AG04449 (cell line): ENCODE data around the gene ZNF385C.

Experiments
- CTCF ChIA-PET: fragments of 350-600 bp; formaldehyde crosslinking; extraction: SDS; loops from one replicate; lab custom pipeline; 2021; ENCODE audit warnings: antibody characterized with exemption; lab: Yijun Ruan, JAX
- POLR2A ChIA-PET: fragments of 400-600, 350-600 bp; formaldehyde crosslinking; extraction: SDS; loops from one replicate; lab custom pipeline; 2020; ENCODE audit warnings: antibody characterized with exemption, inconsistent platforms; lab: Yijun Ruan, JAX
- DNase-seq: peaks from one replicate; pipeline ENCODE4 v3.0.0-alpha.2; 2010; ENCODE audit warnings: low read depth, low spot score
- H3K4me3 ChIP-seq: 2 replicates; pipeline ENCODE4 v1.5.1; 2011; ENCODE audit warnings: low read depth, mild to moderate bottlenecking, control low read depth, low read length
- TF ChIP-seq, protein P1 (sequence below): IDR thresholded peaks from one replicate; pipeline ENCODE4 v1.5.1; 2011; ENCODE audit warnings: mild to moderate bottlenecking, moderate library complexity, low read length, control low read depth, inconsistent platforms; ENCODE audit not compliant: insufficient read depth; ENCODE audit errors: missing control alignments

ZNF385C gene

DNA sequence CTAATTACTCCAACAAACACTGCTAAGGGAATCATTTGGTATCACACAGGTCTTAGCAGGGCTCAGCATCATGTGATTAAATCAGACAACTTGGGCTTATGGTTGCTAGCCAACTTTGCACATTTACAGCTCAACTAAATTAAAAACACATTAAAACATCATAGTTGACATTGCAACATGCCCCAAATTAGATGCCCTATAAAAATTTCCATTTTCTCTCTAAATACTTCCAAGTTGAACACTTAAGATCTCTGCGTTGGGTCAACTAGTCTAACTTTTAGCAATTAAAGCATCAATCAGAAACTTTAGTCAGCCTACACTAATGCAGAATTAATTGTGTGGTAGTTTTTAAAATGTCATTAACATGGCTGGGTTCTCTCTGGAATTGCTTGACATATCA, 93.1 kb downstream of the ZNF385C start:
- no peak for DNase-seq
- POLR2A ChIA-PET: no interaction called here
- CTCF ChIA-PET: interaction anchor here (1.2 to 3.3 kb wide), 5 partner anchors 8 to 112 kb away, joined by 3 to 22 read pairs (median 5); partner anchors contain the start of genes DNAJC7 and NKIRAS2
- TF ChIP-seq, protein P1, sequence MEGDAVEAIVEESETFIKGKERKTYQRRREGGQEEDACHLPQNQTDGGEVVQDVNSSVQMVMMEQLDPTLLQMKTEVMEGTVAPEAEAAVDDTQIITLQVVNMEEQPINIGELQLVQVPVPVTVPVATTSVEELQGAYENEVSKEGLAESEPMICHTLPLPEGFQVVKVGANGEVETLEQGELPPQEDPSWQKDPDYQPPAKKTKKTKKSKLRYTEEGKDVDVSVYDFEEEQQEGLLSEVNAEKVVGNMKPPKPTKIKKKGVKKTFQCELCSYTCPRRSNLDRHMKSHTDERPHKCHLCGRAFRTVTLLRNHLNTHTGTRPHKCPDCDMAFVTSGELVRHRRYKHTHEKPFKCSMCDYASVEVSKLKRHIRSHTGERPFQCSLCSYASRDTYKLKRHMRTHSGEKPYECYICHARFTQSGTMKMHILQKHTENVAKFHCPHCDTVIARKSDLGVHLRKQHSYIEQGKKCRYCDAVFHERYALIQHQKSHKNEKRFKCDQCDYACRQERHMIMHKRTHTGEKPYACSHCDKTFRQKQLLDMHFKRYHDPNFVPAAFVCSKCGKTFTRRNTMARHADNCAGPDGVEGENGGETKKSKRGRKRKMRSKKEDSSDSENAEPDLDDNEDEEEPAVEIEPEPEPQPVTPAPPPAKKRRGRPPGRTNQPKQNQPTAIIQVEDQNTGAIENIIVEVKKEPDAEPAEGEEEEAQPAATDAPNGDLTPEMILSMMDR: no peak
- no peak overlapping the region for H3K4me3 ChIP-seq

DNA sequence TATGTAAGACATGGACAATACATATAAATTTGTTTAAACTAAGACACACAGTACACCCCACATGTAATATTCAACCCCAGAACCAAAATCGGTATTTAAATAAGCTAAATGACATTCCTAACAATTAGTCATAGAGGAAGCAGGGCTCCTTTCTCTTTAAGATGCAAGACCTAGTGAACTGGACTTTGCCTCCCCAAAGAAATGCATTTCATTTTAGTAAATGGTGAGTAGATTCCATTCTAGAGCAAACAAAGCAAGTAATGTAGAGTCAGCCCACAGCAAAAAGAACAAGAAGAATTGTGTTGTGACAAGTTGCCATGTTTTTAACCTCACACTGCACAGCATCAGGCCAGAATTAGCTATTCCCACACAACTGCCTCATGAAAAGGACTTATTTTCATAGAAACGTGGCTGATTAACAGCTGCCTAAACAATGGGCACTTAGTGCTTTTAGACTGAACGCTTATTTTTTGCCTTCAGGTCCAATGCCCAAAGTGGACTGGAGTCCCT, 95.4 kb downstream of the ZNF385C start:
- no peak for DNase-seq
- no peak overlapping the region for H3K4me3 ChIP-seq
- CTCF ChIA-PET: interaction anchor here (1.1 to 3.3 kb wide), 5 partner anchors 10 to 43 kb away, joined by 3 to 10 read pairs (median 4); partner anchors contain the start of genes DNAJC7 and NKIRAS2
- POLR2A ChIA-PET: interaction anchor here (0.6 kb wide), 1 partner anchor 23 kb away, joined by 3 read pairs; no protein-coding TSS in a partner anchor
- TF ChIP-seq, protein P1: no peak

DNA sequence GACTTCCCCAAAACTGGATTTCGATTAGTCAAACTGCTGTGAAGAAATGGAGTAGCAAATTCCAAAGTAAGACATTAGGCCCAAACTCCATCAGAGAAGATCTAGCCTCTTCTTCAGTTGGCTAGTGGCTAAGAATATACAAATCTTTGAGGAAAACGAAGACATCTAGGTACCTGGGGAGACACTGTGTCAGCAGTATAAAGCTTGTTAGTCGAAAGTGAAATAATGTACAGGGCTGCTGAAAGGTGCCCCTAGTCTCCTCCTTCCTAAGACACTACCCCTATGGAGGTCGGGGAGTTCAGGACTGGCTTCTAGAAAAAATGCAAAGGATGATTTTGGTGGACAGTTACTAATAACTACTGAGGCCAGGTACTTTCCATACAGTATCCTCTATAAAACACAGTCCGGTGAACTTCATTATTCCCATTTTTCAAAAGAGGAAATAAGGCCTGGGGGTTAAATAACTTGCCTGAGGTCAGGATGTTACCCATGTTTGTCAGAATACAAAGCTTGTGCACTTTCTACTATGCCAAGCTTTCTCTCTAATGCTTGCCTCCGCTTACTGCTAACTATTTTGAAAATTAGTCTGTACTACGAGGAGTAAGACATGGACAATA, 96.0 kb downstream of the ZNF385C start:
- TF ChIP-seq, protein P1: no peak
- DNase-seq: no peak
- no peak overlapping the region for H3K4me3 ChIP-seq
- ChIA-PET POLR2A (no interaction called here), CTCF (interaction anchor here (1.1 to 3.3 kb wide), 5 partner anchors 10 to 43 kb away, joined by 3 to 10 read pairs (median 4); partner anchors contain the start of genes DNAJC7 and NKIRAS2)

GRCh38 chr17:42001729-42002128, 96.5 kb downstream of the ZNF385C start:
- H3K4me3 ChIP-seq: no peak overlapping the region
- TF ChIP-seq, protein P1: no peak
- ChIA-PET CTCF (interaction anchor here (1.2 to 3.3 kb wide), 3 partner anchors 11 to 17 kb away, joined by 3 to 10 read pairs (median 3); partner anchors contain the start of gene DNAJC7), POLR2A (no interaction called here)
- DNase-seq: no peak

DNA sequence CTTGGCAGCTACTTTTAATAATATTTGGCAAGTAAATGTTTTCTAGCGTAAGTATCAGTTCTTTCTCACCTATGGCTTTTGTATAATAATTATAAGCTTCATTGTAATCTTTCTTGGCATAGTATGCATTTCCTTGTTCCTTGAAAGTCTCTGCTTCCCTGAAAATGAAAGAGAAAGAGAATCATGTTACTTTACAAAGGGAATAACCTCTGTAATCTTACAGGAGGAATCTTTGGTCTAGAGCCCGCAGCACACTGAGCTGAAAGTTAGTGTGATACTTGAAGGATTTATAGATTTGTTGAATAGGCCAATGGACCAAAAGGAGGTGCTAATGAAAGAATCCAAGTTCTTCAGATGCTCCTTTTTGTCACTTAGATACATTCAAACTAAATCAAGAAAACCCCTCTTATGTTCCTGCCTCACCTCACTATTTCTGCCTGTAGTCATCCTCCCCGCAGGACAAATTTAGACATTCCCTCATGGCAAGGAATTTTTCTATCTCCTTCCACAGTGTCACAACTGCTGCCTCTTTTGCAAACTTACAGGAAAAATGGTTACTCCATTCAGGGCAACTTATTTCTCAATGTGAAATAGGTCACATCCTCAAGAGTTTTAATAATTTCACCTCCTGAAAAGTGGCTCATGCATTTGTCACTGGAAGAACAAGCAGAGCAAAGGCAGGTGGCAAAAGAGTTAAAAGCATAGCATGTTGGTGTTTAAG, 97.7 kb downstream of the ZNF385C start:
- ChIA-PET CTCF (interaction anchor here (0.8 to 1.3 kb wide), 4 partner anchors 11 to 37 kb away, joined by 3 read pairs; partner anchors contain the start of gene DNAJC7), POLR2A (no interaction called here)
- no peak overlapping the region for H3K4me3 ChIP-seq
- TF ChIP-seq, protein P1: no peak
- DNase-seq: no peak
